IMR-90 (cell line): ENCODE results near the gene BTBD9.

Experiments
- CTCF ChIP-seq: conservative IDR thresholded peaks from 2 replicates; pipeline ENCODE4 v1.5.1; 2012; ENCODE audit warnings: mild to moderate bottlenecking, low read depth, low read length, improper control_type of control experiment
- ELK1 ChIP-seq: fragments of 150-350 bp; IDR thresholded peaks from 2 replicates; pipeline ENCODE4 v1.6.1; 2016; ENCODE audit warnings: low read depth, mild to moderate bottlenecking, low read length, moderate library complexity, borderline replicate concordance
- MXI1 ChIP-seq: IDR thresholded peaks from 2 replicates; pipeline ENCODE4 v1.6.1; 2012; ENCODE audit warnings: low read depth, mild to moderate bottlenecking, low read length, moderate library complexity, borderline replicate concordance
- POLR2A ChIP-seq: IDR thresholded peaks from 2 replicates; pipeline ENCODE4 v1.6.1; 2012; ENCODE audit warnings: mild to moderate bottlenecking, low read depth, low read length
- RAD21 ChIP-seq: IDR thresholded peaks from 2 replicates; pipeline ENCODE4 v1.6.1; 2012; ENCODE audit warnings: low read length, improper control_type of control experiment
- RFX5 ChIP-seq: IDR thresholded peaks from 2 replicates; pipeline ENCODE4 v1.8.0; 2012; ENCODE audit warnings: low read depth, mild to moderate bottlenecking, low read length, moderate library complexity
- SMC3 ChIP-seq: fragments of 150-350 bp; IDR thresholded peaks from 2 replicates; pipeline ENCODE4 v1.6.1; 2016; ENCODE audit warnings: low read depth, mild to moderate bottlenecking, antibody characterized with exemption, low read length, moderate library complexity
- USF2 ChIP-seq: fragments of 150-350 bp; IDR thresholded peaks from 2 replicates; pipeline ENCODE4 v1.6.1; 2017; ENCODE audit warnings: mild to moderate bottlenecking, antibody characterized with exemption, low read length, low read depth

- TF ChIP-seq CTCF: no peak
- no peak for TF ChIP-seq RFX5
- no peak for TF ChIP-seq POLR2A
- TF ChIP-seq SMC3: no peak
- no peak for TF ChIP-seq MXI1
- TF ChIP-seq ELK1: no peak
- no peak for TF ChIP-seq USF2
- no peak for TF ChIP-seq RAD21
Measured at GRCh38 chr6:38259736-38260135, 380.0 kb downstream of the BTBD9 start.
